Activated T-cell treated with anti-CD3 and anti-CD28 coated beads, Interleukin-2, amount 50 U/mL, for 48 hours (primary cell): ENCODE measurements around the gene GGN.
"Not testable (repeated sequence)": the region's sequence is repeated elsewhere in the genome, so short reads cannot be mapped to it uniquely, and the experiment has no call there.

Source experiments
- DNase-seq, 2 experiments: peaks; one replicate each; pipeline ENCODE4 v3.0.0-alpha.2; 2020

GGN gene

DNA sequence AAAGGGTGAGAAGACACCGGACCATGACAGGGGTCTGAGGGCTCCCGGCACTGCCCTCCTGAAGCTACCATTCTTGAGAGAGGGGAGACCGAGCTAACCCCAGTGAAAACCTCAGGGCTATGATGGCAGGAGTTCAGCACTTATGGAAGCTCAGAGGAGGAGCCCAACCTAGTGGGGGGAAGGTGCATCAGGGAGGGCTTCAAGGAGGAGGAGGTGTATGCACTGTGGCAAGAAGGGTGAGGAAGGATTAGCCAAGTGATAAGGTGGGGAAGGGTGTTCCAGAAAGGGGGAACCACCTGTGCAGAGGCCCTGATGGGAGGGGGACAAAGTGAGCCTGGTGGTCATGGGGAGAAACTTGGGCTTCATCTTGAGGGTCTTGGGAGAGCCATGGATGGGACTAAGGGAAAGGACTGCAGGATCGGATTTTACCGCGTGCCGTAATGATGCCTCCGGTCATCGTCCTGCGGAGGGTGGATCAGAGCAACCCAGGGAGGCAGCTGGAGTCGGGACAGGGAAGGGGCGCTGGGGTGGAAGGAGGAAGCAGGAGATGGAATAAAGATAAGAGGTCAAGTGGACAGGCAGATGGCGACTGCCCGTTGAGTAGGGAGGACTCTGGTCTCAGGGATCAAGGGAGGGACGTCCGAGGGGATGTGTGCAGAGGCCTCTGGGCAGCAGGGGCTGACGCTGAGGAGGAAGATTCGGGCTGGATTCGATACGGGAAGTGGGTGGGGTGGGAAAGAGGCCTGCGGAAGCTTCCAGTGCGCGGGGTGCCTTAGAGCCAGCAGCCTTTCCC is 26.8 kb downstream of the GGN start:
- no peak for DNase-seq

DNA sequence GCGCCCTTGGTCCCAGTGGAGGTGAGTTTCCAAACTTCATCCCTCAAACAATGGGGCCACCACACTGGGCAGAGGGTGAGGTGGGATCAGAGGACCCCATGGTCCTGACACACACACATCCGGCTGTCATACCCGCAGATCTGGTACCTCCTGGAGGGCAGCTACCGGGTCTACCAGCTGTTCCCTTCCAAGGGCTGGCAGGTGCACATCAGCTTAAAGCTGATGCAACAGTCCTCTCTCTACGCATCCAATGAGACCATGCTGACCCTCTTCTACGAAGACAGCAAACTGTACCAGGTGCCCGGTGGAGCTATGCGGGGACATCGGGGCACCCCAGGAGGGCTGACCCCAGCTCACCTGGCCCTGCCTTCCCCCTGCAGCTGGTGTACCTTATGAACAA is 27.5 kb downstream of the GGN start:
- no peak for DNase-seq

DNA sequence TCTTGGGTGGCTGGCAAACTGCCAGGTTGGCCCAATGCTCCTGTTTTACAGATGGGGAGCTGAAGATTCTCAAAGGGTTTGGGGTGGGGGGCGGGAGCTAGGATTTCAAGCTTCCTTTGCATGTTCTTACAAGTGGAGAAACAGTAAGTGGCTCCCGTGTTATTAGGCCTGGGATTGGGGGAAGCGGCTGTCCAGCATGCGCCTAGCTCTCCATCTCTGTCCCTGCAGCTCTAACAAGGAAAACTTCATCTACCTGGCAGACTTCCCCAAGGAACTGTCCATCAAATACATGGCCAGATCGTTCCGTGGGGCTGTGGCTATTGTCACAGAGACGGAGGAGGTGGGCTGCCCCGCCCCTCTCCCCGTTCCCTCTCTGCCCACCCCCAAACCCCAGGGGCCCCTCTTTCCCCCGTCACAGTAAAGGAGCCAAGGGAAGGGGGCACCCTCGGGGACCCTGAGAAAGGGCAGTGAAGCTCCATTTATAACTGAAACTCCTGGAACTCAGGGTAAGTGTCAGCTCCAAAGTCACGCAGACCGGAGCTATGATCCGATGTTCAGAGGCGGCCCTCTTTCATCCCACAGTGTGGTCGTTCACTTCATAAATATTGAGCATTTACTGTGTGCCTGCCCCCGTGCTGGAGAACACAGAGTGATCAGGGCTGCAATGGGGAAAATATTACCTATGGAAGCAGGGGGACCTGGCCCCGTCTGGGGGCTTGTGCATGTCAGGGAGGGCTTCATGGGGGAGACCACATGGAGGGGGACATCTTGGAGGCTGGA is 28.4 kb downstream of the GGN start:
- DNase-seq, result no peak

DNA sequence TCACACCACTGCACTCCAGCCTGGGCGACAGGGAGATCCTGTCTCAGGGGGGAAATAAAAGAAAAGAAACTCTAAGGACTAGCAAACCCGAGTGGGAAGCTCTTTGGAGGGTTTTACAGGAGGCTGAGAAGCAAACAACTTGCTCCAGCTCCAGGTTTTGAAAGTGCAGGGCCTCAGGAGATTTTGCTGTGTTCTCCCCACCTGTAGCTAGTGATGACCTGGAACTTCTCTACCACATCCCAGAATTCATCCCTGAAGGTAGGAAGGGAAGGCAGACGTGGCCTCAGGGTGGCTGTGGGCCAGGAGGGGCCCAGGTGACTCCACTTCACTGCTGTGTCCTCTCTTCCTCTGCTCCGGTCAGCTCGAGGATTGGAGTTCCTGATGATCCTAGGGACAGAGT is 29.8 kb downstream of the GGN start:
- DNase-seq, result no peak

DNA sequence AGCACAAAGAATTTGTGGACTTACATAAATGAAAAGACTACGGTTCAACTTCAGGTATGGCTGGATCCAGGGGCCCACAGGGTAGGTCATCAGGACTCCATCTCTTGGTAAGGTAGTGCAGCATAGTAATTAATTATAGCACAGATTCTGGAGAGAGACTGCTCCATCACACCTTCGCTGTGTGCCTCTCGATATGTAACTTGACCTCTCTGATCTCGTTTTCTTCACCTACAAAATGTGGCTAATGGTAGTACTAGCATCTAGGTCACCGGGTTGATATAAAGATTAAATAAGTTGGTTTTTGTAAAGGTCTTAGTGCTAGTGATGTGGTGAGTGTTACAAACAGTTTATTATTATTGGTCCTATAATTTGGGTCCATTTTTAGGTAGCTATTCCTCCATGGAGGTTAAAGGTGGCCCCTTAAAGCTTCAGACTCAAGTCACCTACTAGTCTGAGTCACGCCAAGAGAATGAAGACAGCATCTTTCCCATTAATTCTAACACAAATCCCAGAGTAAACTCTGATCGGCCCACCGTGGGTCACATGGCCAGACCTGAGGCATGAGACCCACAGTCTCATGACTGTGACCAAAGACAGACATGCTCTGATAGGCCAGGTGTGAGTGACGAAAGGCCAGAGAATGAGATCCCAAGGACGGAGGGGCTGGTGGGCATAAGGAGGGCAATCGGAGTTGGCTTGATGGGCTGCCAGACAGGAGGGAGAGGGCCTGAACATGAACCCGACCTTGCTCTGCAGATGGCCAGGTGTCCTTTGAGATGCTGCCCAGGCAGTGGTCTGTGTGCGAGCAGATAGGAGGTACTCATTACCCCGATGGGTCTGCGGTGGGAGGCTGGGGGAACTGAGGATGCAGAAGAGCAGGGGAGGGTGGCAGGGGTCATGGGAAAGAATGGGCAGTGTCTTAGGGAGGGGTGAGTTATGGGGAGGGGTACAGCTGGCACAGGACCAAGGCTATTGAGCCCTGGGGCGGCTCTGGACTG is 31.8 kb downstream of the GGN start:
- DNase-seq, result no peak

DNA sequence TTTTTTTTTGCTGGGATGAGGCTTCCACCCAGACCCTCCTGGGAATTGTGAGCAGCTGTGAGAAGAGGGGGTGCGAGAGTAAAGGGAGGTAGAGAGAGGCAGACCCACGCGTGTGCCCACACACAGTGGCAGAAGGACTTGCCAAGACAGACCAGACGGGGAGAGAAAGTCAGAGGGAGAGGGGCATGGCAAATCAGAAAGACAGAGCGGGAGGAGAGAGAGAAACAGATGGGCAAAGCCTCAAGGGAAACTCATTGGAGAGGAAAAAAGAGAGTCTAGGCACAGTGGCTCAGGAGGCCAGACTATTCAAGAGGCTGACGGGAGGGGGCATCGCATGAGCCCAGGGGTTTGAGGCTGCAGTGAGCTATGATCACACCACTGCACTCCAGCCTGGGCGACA is 35.2 kb downstream of the GGN start:
- no peak for DNase-seq

DNA sequence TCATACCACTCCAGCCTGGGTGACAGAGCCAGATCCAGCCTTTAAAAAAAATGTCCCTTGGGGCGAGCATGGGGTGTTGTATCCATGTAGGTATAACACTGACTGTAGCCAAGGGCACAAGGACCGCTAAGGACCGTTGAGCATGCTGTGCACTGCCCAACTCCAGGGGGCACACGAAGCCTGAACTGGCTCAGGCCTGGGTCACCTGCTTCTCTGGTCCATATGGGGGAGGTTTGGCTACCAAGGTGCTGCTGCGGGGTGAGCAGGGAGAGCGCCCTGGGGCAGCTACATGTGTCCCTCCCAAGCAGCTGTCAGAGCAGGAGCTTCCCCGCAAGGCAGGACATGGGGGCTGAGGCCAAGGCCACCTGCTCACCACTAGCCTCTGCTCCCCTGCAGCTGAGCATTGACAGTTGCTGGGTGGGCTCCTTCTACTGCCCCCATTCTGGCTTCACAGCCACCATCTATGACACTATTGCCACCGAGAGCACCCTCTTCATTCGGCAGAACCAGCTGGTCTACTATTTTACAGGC is 35.9 kb downstream of the GGN start:
- DNase-seq, result no peak

DNA sequence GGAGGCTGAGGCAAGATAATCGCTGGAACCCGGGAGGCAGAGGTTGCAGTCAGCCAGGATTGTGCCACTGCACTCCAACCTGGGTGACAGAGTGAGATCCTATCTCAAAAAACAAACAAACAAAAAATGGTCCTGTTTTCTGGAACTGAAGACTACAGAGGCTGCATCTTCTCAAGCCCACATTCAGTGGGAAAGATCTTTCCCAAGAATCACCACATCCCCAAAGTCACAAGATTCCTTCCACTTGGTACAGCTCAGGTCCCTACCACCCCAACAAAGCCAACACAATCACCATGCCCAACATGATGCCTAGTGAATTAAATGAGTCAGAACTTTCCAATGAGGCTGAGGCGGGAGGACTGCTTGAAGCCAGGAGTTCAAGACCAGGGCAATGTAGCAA is 37.0 kb downstream of the GGN start:
- no peak for DNase-seq

DNA sequence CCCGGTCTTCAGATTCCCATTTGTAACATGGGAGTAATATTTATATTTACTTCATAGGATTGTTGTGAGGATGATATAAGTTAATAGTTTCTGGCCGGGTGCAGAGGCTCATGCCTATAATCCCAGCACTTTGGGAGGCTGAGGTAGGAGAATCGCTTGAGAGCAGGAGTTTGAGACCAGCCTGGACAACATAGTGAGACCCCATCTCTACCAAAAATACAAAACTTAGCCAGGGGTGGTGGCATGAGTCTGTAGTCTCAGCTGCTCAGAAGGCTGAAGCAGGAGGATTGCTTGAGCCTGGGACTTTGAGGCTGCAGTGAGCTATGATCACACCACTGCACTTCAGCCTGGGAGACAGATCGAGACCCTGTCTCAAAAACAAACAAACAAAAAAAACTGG is 41.0 kb downstream of the GGN start:
- no peak for DNase-seq

DNA sequence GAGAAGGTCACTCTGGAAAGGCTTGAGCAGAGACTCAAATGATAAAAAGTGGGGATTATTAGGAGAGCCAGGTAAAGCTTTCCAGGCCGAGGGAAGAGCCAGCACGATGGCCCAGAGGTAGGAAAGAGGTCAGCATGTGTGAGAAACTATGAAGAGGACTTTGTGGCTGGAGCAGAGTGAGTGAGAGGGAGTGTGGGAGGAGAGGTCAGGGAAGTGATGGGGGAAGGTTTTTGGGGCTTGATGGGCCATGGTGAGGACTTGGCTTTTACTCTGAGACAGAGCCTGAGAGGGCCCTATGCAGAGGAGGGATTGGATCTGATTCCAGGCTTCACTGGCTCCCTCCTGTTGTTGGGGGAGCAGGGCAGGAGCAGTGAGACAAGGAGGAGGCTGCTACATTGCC is 46.9 kb downstream of the GGN start:
- no peak for DNase-seq

DNA sequence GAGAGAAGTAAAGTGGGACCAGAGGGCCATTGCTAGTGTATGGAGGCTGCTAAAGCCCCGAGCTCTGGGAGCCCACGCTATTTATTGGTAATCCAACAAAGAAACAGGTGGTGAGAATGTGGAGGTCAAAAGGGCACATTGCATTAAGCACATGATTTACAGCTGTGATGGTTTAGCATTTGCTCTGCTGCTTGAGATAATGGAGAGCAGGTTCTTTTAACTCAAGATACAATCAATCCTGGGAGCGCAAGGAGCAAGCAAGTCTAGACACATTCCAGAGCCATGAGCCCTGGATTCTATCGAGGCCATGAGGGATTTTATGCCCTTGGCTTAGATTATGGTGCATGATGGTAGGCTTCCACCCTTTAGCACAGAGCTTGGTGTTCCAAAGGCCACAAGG is 48.8 kb downstream of the GGN start:
- not testable (repeated sequence) for DNase-seq

DNA sequence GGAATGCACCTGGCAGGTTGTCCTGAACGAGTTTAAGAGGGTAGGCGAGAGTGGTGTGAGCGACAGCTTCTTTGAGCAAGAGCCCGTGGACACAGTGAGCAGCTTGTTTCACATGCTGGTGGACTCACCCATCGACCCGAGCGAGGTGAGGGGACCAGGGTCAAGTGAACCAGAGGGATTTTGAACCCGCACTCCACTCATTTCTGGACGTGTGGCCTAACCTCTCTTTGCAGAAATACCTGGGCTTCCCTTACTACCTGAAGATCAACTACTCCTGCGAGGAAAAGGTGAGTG is 50.5 kb downstream of the GGN start:
- no peak for DNase-seq

DNA sequence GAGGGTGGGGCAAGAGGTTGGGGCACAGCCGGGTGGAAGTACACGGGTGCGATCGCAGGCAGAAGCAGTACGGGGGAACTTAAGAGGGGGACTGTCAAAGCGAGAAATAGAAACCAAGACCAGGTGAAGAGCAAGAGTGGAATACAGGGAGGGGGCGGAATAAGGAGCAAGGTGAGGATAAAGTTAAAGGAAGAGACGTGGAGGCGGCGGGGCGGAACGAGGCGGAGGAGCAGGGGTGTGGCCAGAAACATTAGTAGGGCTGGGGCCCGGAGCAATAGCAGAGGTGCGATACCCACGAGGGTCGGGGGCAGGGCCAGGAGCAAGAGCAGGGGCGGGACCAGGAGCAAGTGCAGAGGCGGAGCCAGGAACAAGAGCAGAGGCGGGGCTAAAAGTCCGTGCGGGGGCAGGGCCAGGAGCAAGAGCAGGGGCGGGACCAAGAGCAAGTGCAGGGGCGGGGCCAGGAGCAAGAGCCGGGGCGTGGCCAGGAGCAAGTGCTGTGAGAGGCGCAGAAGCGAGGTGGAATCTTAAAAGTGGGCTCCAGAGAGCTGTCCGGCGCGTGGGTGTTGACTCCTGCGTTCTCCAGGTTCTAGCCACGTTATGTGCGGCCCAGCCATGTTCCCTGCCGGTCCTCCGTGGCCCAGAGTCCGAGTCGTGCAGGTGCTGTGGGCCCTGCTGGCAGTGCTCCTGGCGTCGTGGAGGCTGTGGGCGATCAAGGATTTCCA is 51.0 kb downstream of the GGN start:
- peak; percentile 95 to 98 for DNase-seq

DNA sequence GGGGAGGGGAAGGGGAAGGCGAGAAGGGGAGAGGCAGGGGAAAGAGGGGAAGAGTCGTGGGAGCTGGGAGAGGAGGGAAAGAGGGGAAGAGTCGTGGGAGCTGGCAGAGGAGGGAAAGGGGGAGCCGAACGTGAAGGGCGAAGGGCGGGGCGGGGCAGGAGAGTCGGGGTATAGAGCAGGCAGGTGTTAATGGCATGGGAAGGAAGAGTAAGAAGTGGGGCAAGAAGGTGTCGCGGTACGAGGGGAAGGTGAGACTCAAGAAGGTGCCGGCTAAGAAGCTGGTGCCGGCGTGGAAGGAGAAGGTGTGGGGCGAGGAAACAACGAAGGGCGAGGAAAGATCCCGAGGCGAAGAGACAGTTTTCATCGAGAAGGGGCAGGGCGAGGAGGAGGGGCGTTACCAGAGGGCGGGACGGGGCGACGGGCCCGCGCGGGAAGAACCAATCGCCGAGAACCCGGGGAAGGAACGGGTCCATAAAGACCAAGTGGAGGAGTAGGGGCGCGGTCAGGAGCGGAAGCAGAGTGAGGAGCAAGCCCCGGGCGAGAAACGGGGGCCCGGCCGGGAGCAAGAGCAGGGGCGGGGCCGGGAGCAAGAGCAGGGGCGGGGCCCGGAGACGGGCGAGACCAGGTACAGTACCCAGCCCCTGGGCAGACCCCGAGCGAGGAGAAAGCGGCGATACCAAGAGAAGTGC is 51.7 kb downstream of the GGN start:
- peak; percentile 97 for DNase-seq
